ENCODE data around the gene TEDDM1.

GRCh38 chr1:182404781-182405180 is 4.3 kb upstream of the TEDDM1 start:
- TF ChIP-seq CTCF (IDR thresholded peaks at IDR 0.05) = no peak
- TF ChIP-seq POLR2A (IDR thresholded peaks at IDR 0.05) = no peak
